Neural progenitor cell (in vitro differentiated cells): ENCODE data around the gene GRM2. TPM values are rescaled to one million over a fixed set of nuclear protein-coding genes. Genes with fewer than 3 reads are reported as not detected.

Experiments used
- DNase-seq: peaks from one replicate; pipeline ENCODE4 v3.0.0-alpha.2; 2016; ENCODE audit warnings: low spot score
- H2AFZ ChIP-seq: fragments of 200-600 bp; sonication (generic); replicated peaks from 2 replicates; pipeline ENCODE4 v1.6.1; 2016; ENCODE audit warnings: antibody characterized with exemption
- H3F3A ChIP-seq: fragments of 200-600 bp; sonication (generic); 2 replicates; pipeline ENCODE4 v1.6.1; 2016; ENCODE audit warnings: antibody characterized with exemption, low read depth
- H3K27ac ChIP-seq: fragments of 200-600 bp; sonication (generic); 2 replicates; pipeline ENCODE4 v1.5.1; 2016; ENCODE audit warnings: mild to moderate bottlenecking
- H3K27me3 ChIP-seq: fragments of 200-600 bp; sonication (generic); 2 replicates; pipeline ENCODE4 v1.6.1; 2016; ENCODE audit warnings: mild to moderate bottlenecking, moderate library complexity
- H3K36me3 ChIP-seq: fragments of 200-600 bp; sonication (generic); 2 replicates; pipeline ENCODE4 v1.5.1; 2016
- H3K4me1 ChIP-seq: fragments of 200-600 bp; sonication (generic); 2 replicates; pipeline ENCODE4 v1.6.1; 2016; ENCODE audit warnings: mixed run types
- H3K4me2 ChIP-seq: fragments of 200-600 bp; sonication (generic); 2 replicates; pipeline ENCODE4 v1.6.1; 2016
- H3K4me3 ChIP-seq: fragments of 200-600 bp; sonication (generic); 2 replicates; pipeline ENCODE4 v1.5.1; 2016
- H3K79me2 ChIP-seq: fragments of 200-600 bp; sonication (generic); 2 replicates; pipeline ENCODE4 v1.6.1; 2016; ENCODE audit warnings: low read depth
- H3K9ac ChIP-seq: fragments of 200-600 bp; sonication (generic); 2 replicates; pipeline ENCODE4 v1.6.1; 2016
- H3K9me3 ChIP-seq: fragments of 200-600 bp; sonication (generic); 2 replicates; pipeline ENCODE4 v1.5.1; 2016; ENCODE audit warnings: low read depth
- H4K20me1 ChIP-seq: fragments of 200-600 bp; sonication (generic); 2 replicates; pipeline ENCODE4 v1.6.1; 2016; ENCODE audit warnings: low read depth
- H3K27ac Mint-ChIP-seq: 3 replicates; pipeline ENCODE4 v1.8.0; 2021; ENCODE audit warnings: mixed read lengths
- H3K27me3 Mint-ChIP-seq: 2 replicates; pipeline ENCODE4 v1.8.0; 2022; ENCODE audit warnings: low read depth, mild to moderate bottlenecking, inconsistent platforms, moderate library complexity, mixed read lengths; ENCODE audit not compliant: insufficient read depth
- H3K36me3 Mint-ChIP-seq: 3 replicates; pipeline ENCODE4 v1.8.0; 2021; ENCODE audit warnings: mixed read lengths
- H3K4me1 Mint-ChIP-seq: 3 replicates; pipeline ENCODE4 v1.8.0; 2021; ENCODE audit warnings: mixed read lengths
- H3K4me3 Mint-ChIP-seq: 3 replicates; pipeline ENCODE4 v1.8.0; 2021; ENCODE audit warnings: mild to moderate bottlenecking, moderate library complexity, mixed read lengths
- H3K9me3 Mint-ChIP-seq: 3 replicates; pipeline ENCODE4 v1.8.0; 2020; ENCODE audit warnings: mixed read lengths
- CTCF ChIP-seq: fragments of 200-600 bp; sonication (generic); IDR thresholded peaks from 2 replicates; pipeline ENCODE4 v1.5.1; 2017; ENCODE audit warnings: antibody characterized with exemption, mild to moderate bottlenecking
- EZH2 ChIP-seq: fragments of 200-600 bp; sonication (generic); IDR thresholded peaks from 2 replicates; pipeline ENCODE4 v1.6.1; 2017; ENCODE audit warnings: antibody characterized with exemption, mild to moderate bottlenecking, moderate library complexity
- EZH2phosphoT487 ChIP-seq: fragments of 200-600 bp; sonication (generic); IDR thresholded peaks from 2 replicates; pipeline ENCODE4 v1.6.1; 2017; ENCODE audit warnings: antibody characterized with exemption
- total RNA-seq: library from RNA; depleted of rRNA; stranded (reverse); fragments of >200 nt; gene quantifications from 2 replicates; pipeline ENCODE4 v1.2.3, GENCODE V29; 2015; ENCODE audit warnings: low replicate concordance

Gene GRM2
- total RNA-seq, 1 donor from 2014 or later: 1.9 TPM

GRCh38 chr3:51704511-51704950, 2.3 kb upstream of the GRM2 start:
- peaks cover 4% of the 10 kb centered on the region for H3K36me3 Mint-ChIP-seq
- Histone ChIP-seq H3K4me1 (peaks cover 29% of the 10 kb centered on the region), H4K20me1 (peaks cover 15% of the 10 kb centered on the region), H3F3A (peaks cover 8% of the 10 kb centered on the region), H3K4me2 (peak overlapping the region; percentile 73), H3K9ac (no peak overlapping the region), H3K36me3 (no peaks in the 10 kb centered on the region), H3K27ac (no peak overlapping the region), H3K27me3 (peaks cover 40% of the 10 kb centered on the region), H2AFZ (no peak overlapping the region), H3K9me3 (no peaks in the 10 kb centered on the region), H3K79me2 (no peaks in the 10 kb centered on the region), H3K4me3 (no peak overlapping the region)
- DNase-seq: no peak
- peak overlapping the region; percentile 53 for H3K4me3 Mint-ChIP-seq
- H3K9me3 Mint-ChIP-seq: no peaks in the 10 kb centered on the region
- peaks cover 23% of the 10 kb centered on the region for H3K27me3 Mint-ChIP-seq
- H3K27ac Mint-ChIP-seq: no peak overlapping the region
- peaks cover 37% of the 10 kb centered on the region for H3K4me1 Mint-ChIP-seq
- no peak for TF ChIP-seq EZH2phosphoT487
- TF ChIP-seq EZH2: no peak
- no peak for TF ChIP-seq CTCF

- H3K4me1 ChIP-seq: peaks cover 29% of the 10 kb centered on the region
- H3K27ac Mint-ChIP-seq: no peak overlapping the region
- H3K9me3 ChIP-seq: no peaks in the 10 kb centered on the region
- H4K20me1 ChIP-seq: peaks cover 15% of the 10 kb centered on the region
- no peak overlapping the region for H3K4me3 Mint-ChIP-seq
- no peaks in the 10 kb centered on the region for H3K9me3 Mint-ChIP-seq
- no peak overlapping the region for H3K27ac ChIP-seq
- H3K36me3 Mint-ChIP-seq: peaks cover 2% of the 10 kb centered on the region
- no peaks in the 10 kb centered on the region for H3K79me2 ChIP-seq
- peaks cover 40% of the 10 kb centered on the region for H3K27me3 ChIP-seq
- no peak for DNase-seq
- TF ChIP-seq EZH2: no peak
- no peak for TF ChIP-seq EZH2phosphoT487
- TF ChIP-seq CTCF: no peak
- H3K4me2 ChIP-seq: no peak overlapping the region
- H3F3A ChIP-seq: peaks cover 8% of the 10 kb centered on the region
- H3K27me3 Mint-ChIP-seq: peaks cover 23% of the 10 kb centered on the region
- H3K4me3 ChIP-seq: no peak overlapping the region
- no peak overlapping the region for H2AFZ ChIP-seq
- no peaks in the 10 kb centered on the region for H3K36me3 ChIP-seq
- peaks cover 40% of the 10 kb centered on the region for H3K4me1 Mint-ChIP-seq
- no peak overlapping the region for H3K9ac ChIP-seq
Observed at GRCh38 chr3:51705276-51706020, 1.4 kb upstream of the GRM2 start.

GRCh38 chr3:51706021-51706485, 815 bp upstream of the GRM2 start:
- TF ChIP-seq EZH2 (no peak), EZH2phosphoT487 (no peak), CTCF (no peak)
- H4K20me1 ChIP-seq: peaks cover 15% of the 10 kb centered on the region
- no peaks in the 10 kb centered on the region for H3K9me3 ChIP-seq
- Mint-ChIP-seq H3K4me3 (peak overlapping the region; percentile 65), H3K27ac (no peak overlapping the region), H3K27me3 (peaks cover 23% of the 10 kb centered on the region), H3K4me1 (peaks cover 40% of the 10 kb centered on the region), H3K9me3 (no peaks in the 10 kb centered on the region), H3K36me3 (peaks cover 2% of the 10 kb centered on the region)
- H3F3A ChIP-seq: peaks cover 8% of the 10 kb centered on the region
- H2AFZ ChIP-seq: no peak overlapping the region
- peaks cover 29% of the 10 kb centered on the region for H3K4me1 ChIP-seq
- no peaks in the 10 kb centered on the region for H3K79me2 ChIP-seq
- no peak overlapping the region for H3K9ac ChIP-seq
- no peak overlapping the region for H3K4me3 ChIP-seq
- H3K27ac ChIP-seq: no peak overlapping the region
- no peak for DNase-seq
- H3K4me2 ChIP-seq: peak overlapping the region; percentile 15
- no peaks in the 10 kb centered on the region for H3K36me3 ChIP-seq
- H3K27me3 ChIP-seq: peaks cover 40% of the 10 kb centered on the region
